Suprapubic skin (tissue), 3 donors: ENCODE measurements around the gene SERBP1.

Source experiments
- CTCF ChIP-seq, 2 donors: fragments of 200-600 bp in 1 of 2; fragments of 450-650 bp in 1 of 2; sonication (generic) in 1 of 2; IDR thresholded peaks; one replicate each; pipeline ENCODE4 v1.5.1; 2016 to 2019; ENCODE audit warnings: antibody characterized with exemption in 2 of 2, mild to moderate bottlenecking in 1 of 2, moderate library complexity in 1 of 2
- POLR2AphosphoS5 ChIP-seq, 3 donors: sonication (generic); formaldehyde crosslinking; IDR thresholded peaks; one replicate each; pipeline ENCODE4 v1.6.1; 2017; ENCODE audit warnings: antibody characterized with exemption in 3 of 3

- TF ChIP-seq POLR2AphosphoS5 (IDR thresholded peaks at IDR 0.05) (no peak), CTCF (IDR thresholded peaks at IDR 0.05) (no peak)
Observed at GRCh38 chr1:67431869-67432578, 1.8 kb upstream of the SERBP1 start.
